PC-3 (cell line): ENCODE results near the gene MPZL1. TPM values are rescaled to one million over a fixed set of nuclear protein-coding genes. Genes with fewer than 3 reads are reported as not detected.

Experiments
- ATAC-seq: fragments of 200-7000 bp; cut with Tn5 transposase; 2 replicates; pipeline ENCODE4 v1.9.1; 2020; ENCODE audit warnings: mild to moderate bottlenecking, moderate library complexity
- BruUV-seq: library from RNA; stranded (reverse); fragments of 400-500 nt; replicated peaks from 2 replicates; lab custom pipeline; 2021; lab: Mats Ljungman, UMichigan
- CTCF ChIA-PET: fragments of 300-600 bp; sonication (Branson Sonifier 250); formaldehyde crosslinking; loops from one replicate; lab custom pipeline; 2022; ENCODE audit warnings: antibody characterized with exemption; lab: Charles Lee
- POLR2A ChIA-PET: fragments of 300-600 bp; sonication (Branson Sonifier 250); formaldehyde crosslinking; loops from one replicate; lab custom pipeline; 2022; ENCODE audit warnings: antibody characterized with exemption; ENCODE audit not compliant: unreplicated experiment; lab: Charles Lee
- DNase-seq: peaks from one replicate; pipeline ENCODE4 v3.0.0-alpha.2; 2015
- H2AFZ ChIP-seq: fragments of 300-600 bp; sonication (generic); 2 replicates; pipeline ENCODE4 v1.6.0; 2016; ENCODE audit warnings: antibody characterized with exemption, low read length
- H3F3A ChIP-seq: fragments of 300-600 bp; sonication (generic); one replicate; pipeline ENCODE4 v1.6.0; 2017; ENCODE audit warnings: antibody characterized with exemption, low read length, control low read depth, mild to moderate bottlenecking; ENCODE audit not compliant: unreplicated experiment
- H3K27ac ChIP-seq: fragments of 300-600 bp; sonication (generic); 2 replicates; pipeline ENCODE4 v1.5.1; 2016; ENCODE audit warnings: mild to moderate bottlenecking, low read length
- H3K27me3 ChIP-seq: fragments of 300-600 bp; sonication (generic); 2 replicates; pipeline ENCODE4 v1.6.1; 2016; ENCODE audit warnings: low read length, mixed read lengths
- H3K36me3 ChIP-seq: fragments of 300-600 bp; sonication (generic); 2 replicates; pipeline ENCODE4 v1.6.1; 2016; ENCODE audit warnings: low read depth, mixed run types, low read length, mixed read lengths
- H3K4me1 ChIP-seq: fragments of 300-600 bp; sonication (generic); 2 replicates; pipeline ENCODE4 v1.5.1; 2016; ENCODE audit warnings: low read length; ENCODE audit not compliant: insufficient read depth
- H3K4me2 ChIP-seq: fragments of 300-600 bp; sonication (generic); 2 replicates; pipeline ENCODE4 v1.6.0; 2016; ENCODE audit warnings: low read length
- H3K4me3 ChIP-seq: fragments of 300-600 bp; sonication (generic); 2 replicates; pipeline ENCODE4 v1.5.1; 2016; ENCODE audit warnings: mild to moderate bottlenecking, low read length, mixed read lengths
- H3K79me2 ChIP-seq: fragments of 300-600 bp; sonication (generic); 2 replicates; pipeline ENCODE4 v1.6.1; 2017; ENCODE audit warnings: low read length, mixed read lengths
- H3K9ac ChIP-seq: fragments of 300-600 bp; sonication (generic); 2 replicates; pipeline ENCODE4 v1.6.0; 2016; ENCODE audit warnings: mild to moderate bottlenecking, low read length
- H3K9me2 ChIP-seq: fragments of 300-600 bp; sonication (generic); replicated peaks from 2 replicates; pipeline ENCODE4 v1.6.1; 2016; ENCODE audit warnings: mixed run types, low read length, mixed read lengths
- H3K9me3 ChIP-seq: fragments of 300-600 bp; sonication (generic); 2 replicates; pipeline ENCODE4 v1.6.1; 2016; ENCODE audit warnings: low read length, mixed read lengths
- H4K20me1 ChIP-seq: fragments of 300-600 bp; sonication (generic); 2 replicates; pipeline ENCODE4 v1.6.1; 2016; ENCODE audit warnings: low read length, mixed read lengths
- CTCF ChIP-seq: fragments of 300-600 bp; sonication (generic); conservative IDR thresholded peaks from 2 replicates; pipeline ENCODE4 v1.5.1; 2017; ENCODE audit warnings: antibody characterized with exemption, low read depth, mild to moderate bottlenecking, low read length
- EZH2 ChIP-seq: fragments of 300-600 bp; sonication (generic); IDR thresholded peaks from one replicate; pipeline ENCODE4 v1.6.1; 2017; ENCODE audit warnings: antibody characterized with exemption, mild to moderate bottlenecking, low read length; ENCODE audit not compliant: unreplicated experiment
- EZH2phosphoT487 ChIP-seq: fragments of 300-600 bp; sonication (generic); IDR thresholded peaks from 2 replicates; pipeline ENCODE4 v1.6.1; 2018; ENCODE audit warnings: mild to moderate bottlenecking, antibody characterized with exemption, low read length, borderline replicate concordance
- intact Hi-C: fragments of 100-400 bp; cut with micrococcal nuclease; formaldehyde crosslinking; loops from 2 replicates; pipeline ENCODE4 v1.9.0; 2023
- total RNA-seq: library from RNA; depleted of rRNA; stranded (reverse); fragments of >200 nt; gene quantifications from 2 replicates; pipeline ENCODE4 v1.2.3, GENCODE V29; 2014; rRNA removed

The MPZL1 gene
- total RNA-seq, 1 experiment from 2014 or later: 86.5 TPM

DNA sequence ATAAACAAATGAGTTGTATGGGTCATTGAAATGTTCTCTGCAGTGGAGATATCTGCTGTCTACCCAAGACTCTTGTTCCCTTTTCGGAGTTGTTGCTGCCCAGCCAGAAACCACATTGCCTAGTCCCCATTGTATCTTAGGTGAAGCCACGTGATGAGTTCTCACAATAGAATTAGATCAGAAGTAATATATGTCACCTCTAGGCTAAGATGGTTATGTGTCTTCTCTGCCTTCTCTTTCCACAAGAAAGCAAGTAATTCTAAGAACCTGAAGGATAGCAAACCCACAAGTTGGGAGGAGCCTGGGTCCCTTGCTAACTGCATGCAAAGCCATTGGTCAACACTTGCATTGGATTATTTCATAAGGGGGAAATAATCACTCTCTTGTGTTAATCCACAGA is 115.5 kb downstream of the MPZL1 start:
- POLR2A ChIA-PET: no interaction called here
- Histone ChIP-seq H4K20me1 (no peaks in the 10 kb centered on the region), H3K4me2 (no peak overlapping the region), H3K27ac (no peak overlapping the region), H3K4me3 (no peak overlapping the region), H3K9me3 (no peaks in the 10 kb centered on the region), H3K9ac (no peak overlapping the region), H2AFZ (no peak overlapping the region), H3K79me2 (no peaks in the 10 kb centered on the region), H3K36me3 (no peaks in the 10 kb centered on the region), H3F3A (no peaks in the 10 kb centered on the region), H3K9me2 (no peaks in the 10 kb centered on the region), H3K27me3 (no peaks in the 10 kb centered on the region), H3K4me1 (no peaks in the 10 kb centered on the region)
- no peak for ATAC-seq
- BruUV-seq: no TSS peak
- CTCF ChIA-PET: no interaction called here
- TF ChIP-seq EZH2phosphoT487 (no peak), CTCF (no peak), EZH2 (no peak)
- no peak for DNase-seq
- intact Hi-C loops: no loop called here

- Histone ChIP-seq H3K4me2 (no peak overlapping the region), H4K20me1 (no peaks in the 10 kb centered on the region), H3K4me1 (no peaks in the 10 kb centered on the region), H3K27me3 (no peaks in the 10 kb centered on the region), H3K4me3 (no peak overlapping the region), H3K27ac (no peak overlapping the region), H3K9ac (no peak overlapping the region), H3K9me3 (no peaks in the 10 kb centered on the region), H3F3A (no peaks in the 10 kb centered on the region), H3K9me2 (no peaks in the 10 kb centered on the region), H2AFZ (no peak overlapping the region), H3K36me3 (no peaks in the 10 kb centered on the region), H3K79me2 (no peaks in the 10 kb centered on the region)
- intact Hi-C loops: no loop called here
- ATAC-seq (no peak), DNase-seq (peak; percentile 22)
- BruUV-seq: no TSS peak
- TF ChIP-seq CTCF (no peak), EZH2 (no peak), EZH2phosphoT487 (no peak)
- ChIA-PET POLR2A (no interaction called here), CTCF (no interaction called here)
Observed at GRCh38 chr1:167839009-167839408, 117.2 kb downstream of the MPZL1 start.

Other genes with a start within 250 kb of the MPZL1 start
- 0.17 TPM in 1 of 2 replicates, not detected in the other for gene CD247, start 203.5 kb upstream of the MPZL1 start, total RNA-seq
- 55.7 and 63.9 TPM in 2 replicates for gene CREG1, start 168.2 kb upstream of the MPZL1 start, total RNA-seq
- gene RCSD1, start 91.8 kb upstream of the MPZL1 start, total RNA-seq: not detected in 2 replicates
- not detected in 2 replicates for gene ADCY10, start 192.2 kb downstream of the MPZL1 start, total RNA-seq
- gene DCAF6, start 214.7 kb downstream of the MPZL1 start, total RNA-seq: 29.1 and 52.2 TPM in 2 replicates
- gene MPC2, start 215.1 kb downstream of the MPZL1 start, total RNA-seq: 56.2 and 60.8 TPM in 2 replicates